GM12892 (cell line): ENCODE data around the gene ZC3H12A.
"Not testable (repeated sequence)": the region's sequence is repeated elsewhere in the genome, so short reads cannot be mapped to it uniquely, and the experiment has no call there.

Experiments used
- POLR2A ChIP-seq: IDR thresholded peaks from 2 replicates; pipeline ENCODE4 v1.6.1; 2011; ENCODE audit warnings: low read depth, low read length, control low read depth
- POLR2AphosphoS5 ChIP-seq: IDR thresholded peaks from 2 replicates; pipeline ENCODE4 v1.6.1; 2011; ENCODE audit warnings: low read depth, low read length, control low read depth

- TF ChIP-seq POLR2A, POLR2AphosphoS5: not testable (repeated sequence)
Measured at GRCh38 chr1:37518241-37518640, 43.9 kb downstream of the ZC3H12A start.
